K562 (cell line): Measurements from ENCODE around the gene NCOA1. TPM values are rescaled to one million over a fixed set of nuclear protein-coding genes. Genes with fewer than 3 reads are reported as not detected.

Source experiments
- ATAC-seq: fragments of 200-7000 bp; cut with Tn5 transposase; 3 replicates; pipeline ENCODE4 v1.9.1; 2020; ENCODE audit warnings: moderate library complexity
- BruUV-seq: library from RNA; stranded (reverse); fragments of 400-500 nt; replicated peaks from 2 replicates; lab custom pipeline; 2021; lab: Mats Ljungman, UMichigan
- CTCF ChIA-PET: fragments of 300-600 bp; formaldehyde crosslinking; extraction: SDS; loops from one replicate; lab custom pipeline; 2021; ENCODE audit warnings: low intra/inter-chr PET ratio; lab: Yijun Ruan, JAX
- POLR2A ChIA-PET: fragments of 300-600, 350-650 bp; sonication (Branson Sonifier 250); formaldehyde crosslinking; extraction: SDS; loops from one replicate; lab custom pipeline; 2021; ENCODE audit warnings: antibody characterized with exemption, inconsistent platforms; lab: Yijun Ruan, JAX
- DNase-seq, 4 experiments: peaks; one replicate each; pipeline versions ENCODE4 v3.0.0 to v3.0.0-alpha.2; 2011 to 2018; ENCODE audit warnings: low spot score in 3 of 4, mixed read lengths in 3 of 4; ENCODE audit errors: extremely low read depth in 1 of 4
- FAIRE-seq: peaks from 2 replicates; lab custom pipeline; 2011; peaks lifted over from hg19 to GRCh38; lab: Jason Lieb, UNC
- H2AFZ ChIP-seq: 2 replicates; pipeline ENCODE4 v1.6.0; 2011; ENCODE audit warnings: low read depth, low read length, control low read depth, inconsistent platforms
- H3K27ac ChIP-seq: fragments of 200-600 bp; 3 replicates; pipeline ENCODE4 v1.8.0; 2011; ENCODE audit warnings: low read depth, mild to moderate bottlenecking, control low read depth, inconsistent platforms, low read length, moderate library complexity, mixed read lengths; ENCODE audit errors: extremely low read depth
- H3K27me3 ChIP-seq, 2 experiments: fragments of 300-600 bp in 1 of 2; 2 replicates in 1 of 2; 3 replicates in 1 of 2; pipeline versions ENCODE4 v1.6.0 to v1.8.0; 2011; ENCODE audit warnings: inconsistent platforms in 2 of 2, low read length in 2 of 2, mild to moderate bottlenecking in 1 of 2, mixed read lengths in 1 of 2, moderate library complexity in 1 of 2; ENCODE audit not compliant: control insufficient read depth in 2 of 2, insufficient read depth in 2 of 2
- H3K36me3 ChIP-seq: fragments of 300-600 bp; 3 replicates; pipeline ENCODE4 v1.8.0; 2011; ENCODE audit warnings: mild to moderate bottlenecking, low read length, inconsistent platforms; ENCODE audit not compliant: control insufficient read depth, insufficient read depth
- H3K4me1 ChIP-seq, 2 experiments: fragments of 200-600 bp in 1 of 2; replicated peaks in 1 of 2; 2 replicates in 1 of 2; 3 replicates in 1 of 2; pipeline versions ENCODE4 v1.5.1 to v1.8.0; 2011; ENCODE audit warnings: inconsistent platforms in 2 of 2, low read length in 2 of 2, mild to moderate bottlenecking in 1 of 2, mixed read lengths in 1 of 2, moderate library complexity in 1 of 2; ENCODE audit not compliant: control insufficient read depth in 2 of 2, insufficient read depth in 2 of 2
- H3K4me2 ChIP-seq: 2 replicates; pipeline ENCODE4 v1.6.1; 2011; ENCODE audit warnings: low read length, control low read depth, inconsistent platforms, mixed read lengths; ENCODE audit not compliant: insufficient read depth
- H3K4me3 ChIP-seq: fragments of 200-600 bp; sonication (generic), shearing (Covaris generic); 2 replicates; pipeline ENCODE4 v1.5.1; 2016; ENCODE audit warnings: control low read depth, inconsistent platforms
- H3K79me2 ChIP-seq: fragments of 200-600 bp; 3 replicates; pipeline ENCODE4 v1.8.0; 2011; ENCODE audit warnings: low read length, inconsistent platforms; ENCODE audit not compliant: control insufficient read depth, insufficient read depth
- H3K9ac ChIP-seq, 2 experiments: 2 replicates each; pipeline versions ENCODE4 v1.6.0 to v1.6.1; 2011; ENCODE audit warnings: low read depth in 2 of 2, low read length in 2 of 2, control low read depth in 1 of 2, inconsistent platforms in 1 of 2, mild to moderate bottlenecking in 1 of 2, mixed read lengths in 1 of 2; ENCODE audit not compliant: insufficient read depth in 1 of 2
- H3K9me1 ChIP-seq: one replicate; pipeline ENCODE4 v1.6.0; 2011; ENCODE audit warnings: inconsistent platforms, mild to moderate bottlenecking, low read length, moderate library complexity; ENCODE audit not compliant: control insufficient read depth, insufficient read depth
- H3K9me3 ChIP-seq: replicated peaks from 2 replicates; pipeline ENCODE4 v1.5.1; 2011; ENCODE audit warnings: low read depth, low read length, inconsistent platforms; ENCODE audit not compliant: control insufficient read depth, insufficient read depth
- H4K20me1 ChIP-seq: replicated peaks from 2 replicates; pipeline ENCODE4 v1.6.1; 2011; ENCODE audit warnings: low read length, inconsistent platforms, mixed read lengths; ENCODE audit not compliant: control insufficient read depth, insufficient read depth
- BMI1 ChIP-seq: fragments of 150-350 bp; IDR thresholded peaks from 2 replicates; pipeline ENCODE4 v1.6.1; 2014; ENCODE audit warnings: low read length
- DACH1 ChIP-seq: fragments of 450-650 bp; IDR thresholded peaks from 2 replicates; pipeline ENCODE4 v1.6.1; 2018; ENCODE audit not compliant: partially characterized antibody
- HMG20B ChIP-seq: fragments of 250-450 bp; sonication (Bioruptor Pico); IDR thresholded peaks from 2 replicates; pipeline ENCODE4 v1.5.0; 2021; ENCODE audit warnings: mild to moderate bottlenecking
- PHF20 ChIP-seq: fragments of 450-650 bp; IDR thresholded peaks from 2 replicates; pipeline ENCODE4 v1.6.1; 2018; ENCODE audit not compliant: partially characterized antibody
- RBM14 ChIP-seq: fragments of 200-400 bp; formaldehyde crosslinking; IDR thresholded peaks from 2 replicates; pipeline ENCODE4 v1.6.1; 2018; ENCODE audit warnings: low read depth, mild to moderate bottlenecking, low read length, moderate library complexity, borderline replicate concordance; ENCODE audit not compliant: insufficient read depth
- SNRNP70 ChIP-seq: fragments of 200-400 bp; formaldehyde crosslinking; optimal IDR thresholded peaks from 2 replicates; pipeline ENCODE3; 2017; ENCODE audit warnings: low read depth, low read length
- U2AF1 ChIP-seq: fragments of 200-400 bp; formaldehyde crosslinking; optimal IDR thresholded peaks from 2 replicates; pipeline ENCODE3; 2017; ENCODE audit warnings: mild to moderate bottlenecking, low read depth, low read length, moderate library complexity
- ZBTB17 ChIP-seq: fragments of 450-650 bp; formaldehyde crosslinking; IDR thresholded peaks from 2 replicates; pipeline ENCODE4 v1.4.0; 2020; ENCODE audit warnings: mild to moderate bottlenecking
- ZFX ChIP-seq: sonication (generic); formaldehyde crosslinking; IDR thresholded peaks from 2 replicates; pipeline ENCODE4 v1.8.0; 2022; ENCODE audit warnings: mild to moderate bottlenecking, missing genetic modification reagents, moderate library complexity
- ZNF121 ChIP-seq: sonication (generic); formaldehyde crosslinking; conservative IDR thresholded peaks from 2 replicates; pipeline ENCODE4 v1.8.0; 2022; ENCODE audit warnings: missing genetic modification reagents
- ZNF197 ChIP-seq: fragments of 200-800 bp; sonication (Bioruptor generic); IDR thresholded peaks from 2 replicates; pipeline ENCODE4 v1.6.1; 2016; ENCODE audit warnings: low read depth, missing genetic modification characterization, missing compliant biosample characterization
- WGBS: fragments of 100-300 bp; shearing (Covaris generic); methylation state at CpG from one replicate; pipeline ENCODE4 v1.1.6; 2016; ENCODE audit warnings: low coverage, mixed read lengths; ENCODE audit not compliant: insufficient coverage; ENCODE audit errors: missing lambda C conversion rate; 5-methylcytosine and 5-hydroxymethylcytosine counted together
- in situ Hi-C: fragments of 300-500 bp; cut with MboI; formaldehyde crosslinking; loops from 4 replicates; pipeline ENCODE4 v1.15.0; 2018; ENCODE audit warnings: inconsistent platforms, mixed read lengths
- intact Hi-C: fragments of 100-400 bp; cut with micrococcal nuclease; formaldehyde crosslinking; loops from 2 replicates; pipeline ENCODE4 v1.14.2; 2022
- polyA plus RNA-seq, 8 experiments: library from polyadenylated mRNA; depleted of rRNA in 4 of 8; stranded (reverse) in 5 of 8; unstranded in 3 of 8; fragments of >200 nt; fragmentation: Nextera tagmentation in 2 of 8; fragmentation: Illumina TruSeq in 1 of 8; extraction: Ambion mirVana in 2 of 8; extraction: Trizol in 1 of 8; gene quantifications; 2 replicates each; pipeline versions ENCODE4 v1.2.1 to v1.2.3, GENCODE V29; 2011 to 2014; ENCODE audit warnings: inconsistent platforms in 1 of 8, missing spikeins in 1 of 8
- total RNA-seq, 7 experiments: library from RNA; depleted of rRNA in 6 of 7; stranded (reverse); fragments of >200 nt in 6 of 7; fragmentation: Illumina TruSeq in 2 of 7; extraction: Trizol in 2 of 7; gene quantifications; 2 replicates each; pipeline versions ENCODE4 v1.2.1 to v1.2.3, GENCODE V29; 2011 to 2021; ENCODE audit warnings: low replicate concordance in 1 of 7
- TF ChIP-seq, protein P1 (sequence below): fragments of 250-450 bp; sonication (Bioruptor Pico); IDR thresholded peaks from 2 replicates; pipeline ENCODE4 v1.9.0; 2021; ENCODE audit warnings: mild to moderate bottlenecking
- TF ChIP-seq, protein P2 (sequence below): fragments of 450-650 bp; IDR thresholded peaks from 2 replicates; pipeline ENCODE4 v1.6.1; 2016; ENCODE audit warnings: antibody characterized with exemption

NCOA1 gene
- total and polyA plus RNA-seq, 9 of the 15 experiments (the other 6 are each of a cell fraction or from before 2014, with no cell fraction given) = 4.9 to 25.7 (median 17.0) TPM

DNA sequence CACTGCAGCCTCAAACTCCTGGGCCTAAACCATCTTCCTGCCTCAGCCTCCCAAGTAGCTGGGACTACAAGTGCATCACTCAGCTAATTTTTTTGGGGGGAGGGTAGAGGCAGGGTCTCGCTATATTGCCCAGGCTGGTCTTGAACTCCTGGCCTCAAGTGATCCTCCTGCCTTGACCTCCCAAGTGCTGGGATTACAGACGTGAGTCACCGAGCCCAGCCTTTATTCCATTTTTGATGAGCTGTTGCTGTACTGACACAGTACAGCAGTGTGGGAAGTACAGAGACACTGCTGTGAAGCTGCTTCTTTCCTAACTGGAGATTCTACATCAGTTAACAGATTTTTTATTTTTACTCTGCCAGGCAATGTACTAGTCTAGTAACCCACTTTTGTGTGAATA, 283.3 kb downstream of the NCOA1 start:
- in situ Hi-C loops (no loop called here), intact Hi-C loops (no loop called here)
- no peak overlapping the region for H3K4me3 ChIP-seq
- no peak overlapping the region for H3K27ac ChIP-seq
- no peak overlapping the region for H3K4me2 ChIP-seq
- H3K9ac ChIP-seq = no peak overlapping the region
- peaks cover 0 to 7% of the 10 kb centered on the region in 2 experiments; a peak in 2 of 5 replicates for H3K4me1 ChIP-seq
- no peaks in the 10 kb centered on the region; a peak in 1 of 5 replicates for H3K27me3 ChIP-seq
- DNase-seq (no peak), FAIRE-seq (no peak), ATAC-seq (peak; percentile 21; the same call in 1 of the 3 replicates)
- TF ChIP-seq ZNF121 (CRISPR knock-in tag) (peak; percentile 38), DACH1 (no peak)
- no peaks in the 10 kb centered on the region for H3K9me1 ChIP-seq
- H3K36me3 ChIP-seq = peaks cover 4% of the 10 kb centered on the region; the same call in 1 of the 3 replicates
- no peaks in the 10 kb centered on the region for H3K79me2 ChIP-seq
- H2AFZ ChIP-seq = no peak overlapping the region
- no peaks in the 10 kb centered on the region for H4K20me1 ChIP-seq
- WGBS = 36% methylated on average over 3 of the region's 3 CpGs
- ChIA-PET CTCF (no interaction called here), POLR2A (interaction anchor here (1.9 kb wide), 1 partner anchor 18 kb away, joined by 7 read pairs; the partner anchor contains the start of gene PTRHD1)
- H3K9me3 ChIP-seq = no peaks in the 10 kb centered on the region; the same call in 1 of the 2 replicates
- BruUV-seq = no TSS peak

GRCh38 chr2:24779116-24779515, 288.1 kb downstream of the NCOA1 start:
- 61% methylated on average over 2 of the region's 2 CpGs for WGBS
- no peak for ATAC-seq
- in situ Hi-C loops (loop anchor here (25.0 kb wide), 1 partner anchor 367 kb away; no protein-coding TSS in a partner anchor), intact Hi-C loops (no loop called here)
- no peak for FAIRE-seq
- no peak overlapping the region for H3K9ac ChIP-seq
- H3K79me2 ChIP-seq = no peaks in the 10 kb centered on the region
- H3K9me1 ChIP-seq = no peaks in the 10 kb centered on the region
- CTCF ChIA-PET = no interaction called here
- DNase-seq = no peak
- no peaks in the 10 kb centered on the region; a peak in 1 of 5 replicates for H3K27me3 ChIP-seq
- no peak overlapping the region for H3K4me2 ChIP-seq
- H3K4me3 ChIP-seq = no peak overlapping the region
- H3K9me3 ChIP-seq = peaks cover 2% of the 10 kb centered on the region; the same call in 1 of the 2 replicates
- no TSS peak for BruUV-seq
- H4K20me1 ChIP-seq = no peaks in the 10 kb centered on the region
- H3K27ac ChIP-seq = no peak overlapping the region
- POLR2A ChIA-PET = interaction anchor here (1.2 to 1.8 kb wide), 3 partner anchors 10 to 13 kb away, joined by 3 to 8 read pairs (median 8); partner anchors contain the start of genes CENPO and PTRHD1
- H3K36me3 ChIP-seq = no peaks in the 10 kb centered on the region
- H2AFZ ChIP-seq = no peak overlapping the region
- no peaks in the 10 kb centered on the region for H3K4me1 ChIP-seq
- no peak for TF ChIP-seq HMG20B (CRISPR knock-in tag)
- TF ChIP-seq, protein P1, sequence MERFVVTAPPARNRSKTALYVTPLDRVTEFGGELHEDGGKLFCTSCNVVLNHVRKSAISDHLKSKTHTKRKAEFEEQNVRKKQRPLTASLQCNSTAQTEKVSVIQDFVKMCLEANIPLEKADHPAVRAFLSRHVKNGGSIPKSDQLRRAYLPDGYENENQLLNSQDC (CRISPR knock-in tag) = no peak
- TF ChIP-seq ZNF197 = no peak
- TF ChIP-seq PHF20 = no peak
- TF ChIP-seq ZBTB17 (CRISPR knock-in tag) = no peak
- TF ChIP-seq ZFX = no peak
- no peak for TF ChIP-seq U2AF1
- no peak for TF ChIP-seq BMI1
- TF ChIP-seq SNRNP70 = no peak
- TF ChIP-seq, protein P2, sequence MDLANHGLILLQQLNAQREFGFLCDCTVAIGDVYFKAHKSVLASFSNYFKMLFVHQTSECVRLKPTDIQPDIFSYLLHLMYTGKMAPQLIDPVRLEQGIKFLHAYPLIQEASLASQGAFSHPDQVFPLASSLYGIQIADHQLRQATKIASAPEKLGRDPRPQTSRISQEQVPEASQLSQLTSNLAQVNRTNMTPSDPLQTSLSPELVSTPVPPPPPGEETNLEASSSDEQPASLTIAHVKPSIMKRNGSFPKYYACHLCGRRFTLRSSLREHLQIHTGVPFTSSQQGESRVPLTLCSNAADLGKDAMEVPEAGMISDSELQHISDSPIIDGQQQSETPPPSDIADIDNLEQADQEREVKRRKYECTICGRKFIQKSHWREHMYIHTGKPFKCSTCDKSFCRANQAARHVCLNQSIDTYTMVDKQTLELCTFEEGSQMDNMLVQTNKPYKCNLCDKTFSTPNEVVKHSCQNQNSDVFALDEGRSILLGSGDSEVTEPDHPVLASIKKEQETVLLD = no peak
- TF ChIP-seq RBM14 = no peak
